ENCODE measurements around the gene SLC44A5.

Gene SLC44A5

DNA sequence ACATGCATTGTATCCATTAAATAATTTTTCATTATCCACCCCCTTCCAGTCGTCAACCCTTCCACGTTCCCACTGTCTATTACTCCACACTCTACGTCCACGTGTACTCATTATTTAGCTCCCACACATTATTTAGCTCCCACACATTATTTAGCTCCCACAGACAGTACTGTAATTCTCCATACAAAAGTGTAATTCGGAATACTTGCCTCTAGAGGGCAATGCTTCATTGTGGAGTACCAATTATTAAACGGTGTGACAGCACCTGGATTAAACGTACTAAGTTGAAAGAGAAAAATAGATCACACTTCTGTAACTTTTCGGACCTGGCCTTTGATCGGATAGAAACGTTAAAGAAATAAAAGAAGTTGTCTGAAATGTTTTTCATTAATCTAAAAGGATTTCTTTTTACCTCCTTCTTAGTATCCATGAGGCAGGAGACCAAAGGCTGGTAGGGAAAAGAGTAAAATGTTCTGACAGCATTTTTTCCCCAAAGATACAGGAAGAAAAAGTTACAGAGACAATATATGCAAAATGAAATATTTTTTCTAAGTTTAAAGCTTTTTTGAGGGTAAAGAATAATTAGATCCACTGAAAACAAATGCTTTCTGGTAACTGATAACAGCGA is 377.5 kb downstream of the SLC44A5 start:
- no peaks in the 10 kb centered on the region for H3K36me3 ChIP-seq (ENCODE audit: insufficient read depth, low read length)
- H4K20me1 ChIP-seq (ENCODE audit: insufficient read depth, low read length) = no peaks in the 10 kb centered on the region

DNA sequence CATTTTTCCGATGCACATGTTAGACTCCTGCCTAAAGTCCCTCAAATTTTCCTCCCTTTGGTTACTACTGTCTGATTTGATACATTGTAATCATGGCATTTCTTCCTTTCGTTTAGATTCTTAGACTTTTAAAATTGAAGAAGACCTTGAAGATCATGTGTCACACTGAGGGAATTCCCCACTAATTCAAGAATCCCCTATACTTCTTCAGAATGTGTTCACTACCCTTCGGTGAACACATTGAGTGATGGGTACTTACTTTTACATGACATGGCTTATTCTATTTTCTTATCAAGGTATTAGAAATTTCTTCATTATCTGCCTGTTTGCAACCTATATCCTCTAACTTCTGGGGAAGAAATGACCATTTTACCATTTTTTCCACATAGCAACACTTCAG is 390.8 kb downstream of the SLC44A5 start:
- Histone ChIP-seq H3K9me3 (ENCODE audit: low read length) (no peaks in the 10 kb centered on the region), H3K4me2 (ENCODE audit: low read length) (no peak overlapping the region), H3K36me3 (ENCODE audit: insufficient read depth, low read length) (no peaks in the 10 kb centered on the region), H3K4me1 (ENCODE audit: insufficient read depth, low read length, severe bottlenecking) (no peaks in the 10 kb centered on the region), H3K4me3 (ENCODE audit: low read depth, low read length, poor library complexity, severe bottlenecking) (no peak overlapping the region), H3K9ac (ENCODE audit: low read length) (no peak overlapping the region), H3K27ac (ENCODE audit: low read depth, low read length, poor library complexity, severe bottlenecking) (no peak overlapping the region), H4K20me1 (ENCODE audit: insufficient read depth, low read length) (no peaks in the 10 kb centered on the region), H3F3A (ENCODE audit: insufficient read depth, low read length) (no peaks in the 10 kb centered on the region), H3K79me2 (ENCODE audit: insufficient read depth, low read length) (no peaks in the 10 kb centered on the region), H3K9me2 (ENCODE audit: low read depth, low read length) (no peaks in the 10 kb centered on the region), H2AFZ (ENCODE audit: low read length) (no peak overlapping the region), H3K27me3 (ENCODE audit: insufficient read depth, low read length) (no peaks in the 10 kb centered on the region)
- TF ChIP-seq EZH2 (IDR thresholded peaks at IDR 0.05; ENCODE audit: borderline replicate concordance, low read length) = no peak

More for the DNA sequence above, 377.5 kb downstream of the SLC44A5 start:
- Histone ChIP-seq H3K79me2 (ENCODE audit: insufficient read depth, low read length) (no peaks in the 10 kb centered on the region), H3F3A (ENCODE audit: insufficient read depth, low read length) (no peaks in the 10 kb centered on the region), H3K9me3 (ENCODE audit: low read length) (no peaks in the 10 kb centered on the region), H3K9me2 (ENCODE audit: low read depth, low read length) (no peaks in the 10 kb centered on the region), H3K4me1 (ENCODE audit: insufficient read depth, low read length, severe bottlenecking) (no peaks in the 10 kb centered on the region), H2AFZ (ENCODE audit: low read length) (no peak overlapping the region), H3K4me3 (ENCODE audit: low read depth, low read length, poor library complexity, severe bottlenecking) (no peak overlapping the region), H3K4me2 (ENCODE audit: low read length) (no peak overlapping the region), H3K27me3 (ENCODE audit: insufficient read depth, low read length) (no peaks in the 10 kb centered on the region), H3K27ac (ENCODE audit: low read depth, low read length, poor library complexity, severe bottlenecking) (no peak overlapping the region), H3K9ac (ENCODE audit: low read length) (no peak overlapping the region)
- TF ChIP-seq, protein P1, sequence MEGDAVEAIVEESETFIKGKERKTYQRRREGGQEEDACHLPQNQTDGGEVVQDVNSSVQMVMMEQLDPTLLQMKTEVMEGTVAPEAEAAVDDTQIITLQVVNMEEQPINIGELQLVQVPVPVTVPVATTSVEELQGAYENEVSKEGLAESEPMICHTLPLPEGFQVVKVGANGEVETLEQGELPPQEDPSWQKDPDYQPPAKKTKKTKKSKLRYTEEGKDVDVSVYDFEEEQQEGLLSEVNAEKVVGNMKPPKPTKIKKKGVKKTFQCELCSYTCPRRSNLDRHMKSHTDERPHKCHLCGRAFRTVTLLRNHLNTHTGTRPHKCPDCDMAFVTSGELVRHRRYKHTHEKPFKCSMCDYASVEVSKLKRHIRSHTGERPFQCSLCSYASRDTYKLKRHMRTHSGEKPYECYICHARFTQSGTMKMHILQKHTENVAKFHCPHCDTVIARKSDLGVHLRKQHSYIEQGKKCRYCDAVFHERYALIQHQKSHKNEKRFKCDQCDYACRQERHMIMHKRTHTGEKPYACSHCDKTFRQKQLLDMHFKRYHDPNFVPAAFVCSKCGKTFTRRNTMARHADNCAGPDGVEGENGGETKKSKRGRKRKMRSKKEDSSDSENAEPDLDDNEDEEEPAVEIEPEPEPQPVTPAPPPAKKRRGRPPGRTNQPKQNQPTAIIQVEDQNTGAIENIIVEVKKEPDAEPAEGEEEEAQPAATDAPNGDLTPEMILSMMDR (IDR thresholded peaks at IDR 0.05; ENCODE audit: low read length) = peak; percentile 69
- TF ChIP-seq EZH2 (IDR thresholded peaks at IDR 0.05; ENCODE audit: borderline replicate concordance, low read length) = no peak

DNA sequence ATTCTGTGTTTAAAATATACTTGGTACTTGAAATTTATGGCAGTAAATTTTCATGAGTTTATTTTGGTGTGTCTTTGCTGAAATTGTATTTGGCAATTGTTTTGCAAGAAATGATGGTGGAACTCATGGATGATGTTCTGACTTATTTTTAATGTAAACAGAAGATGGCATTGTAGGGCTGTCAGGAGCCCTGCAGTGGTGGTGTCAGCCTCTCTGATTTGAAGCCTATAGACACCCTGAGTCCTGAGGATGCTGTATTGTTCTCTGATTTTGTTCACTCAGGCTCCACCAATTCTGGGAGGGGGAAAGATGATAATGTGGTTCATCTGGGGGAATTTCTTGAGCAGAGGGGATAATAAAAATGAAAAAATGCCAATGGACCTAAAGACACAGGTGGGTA is 396.9 kb downstream of the SLC44A5 start:
- Histone ChIP-seq H3F3A (ENCODE audit: insufficient read depth, low read length) (no peaks in the 10 kb centered on the region), H4K20me1 (ENCODE audit: insufficient read depth, low read length) (no peaks in the 10 kb centered on the region), H3K9me2 (ENCODE audit: low read depth, low read length) (no peaks in the 10 kb centered on the region), H3K4me1 (ENCODE audit: insufficient read depth, low read length, severe bottlenecking) (no peaks in the 10 kb centered on the region), H3K27me3 (ENCODE audit: insufficient read depth, low read length) (no peaks in the 10 kb centered on the region), H3K9me3 (ENCODE audit: low read length) (no peaks in the 10 kb centered on the region), H3K4me3 (ENCODE audit: low read depth, low read length, poor library complexity, severe bottlenecking) (no peak overlapping the region), H3K79me2 (ENCODE audit: insufficient read depth, low read length) (no peaks in the 10 kb centered on the region), H3K36me3 (ENCODE audit: insufficient read depth, low read length) (no peaks in the 10 kb centered on the region), H3K27ac (ENCODE audit: low read depth, low read length, poor library complexity, severe bottlenecking) (no peak overlapping the region), H2AFZ (ENCODE audit: low read length) (no peak overlapping the region), H3K4me2 (ENCODE audit: low read length) (no peak overlapping the region), H3K9ac (ENCODE audit: low read length) (no peak overlapping the region)
- TF ChIP-seq, protein P1 (IDR thresholded peaks at IDR 0.05; ENCODE audit: low read length) = no peak
- TF ChIP-seq EZH2 (IDR thresholded peaks at IDR 0.05; ENCODE audit: borderline replicate concordance, low read length) = no peak

DNA sequence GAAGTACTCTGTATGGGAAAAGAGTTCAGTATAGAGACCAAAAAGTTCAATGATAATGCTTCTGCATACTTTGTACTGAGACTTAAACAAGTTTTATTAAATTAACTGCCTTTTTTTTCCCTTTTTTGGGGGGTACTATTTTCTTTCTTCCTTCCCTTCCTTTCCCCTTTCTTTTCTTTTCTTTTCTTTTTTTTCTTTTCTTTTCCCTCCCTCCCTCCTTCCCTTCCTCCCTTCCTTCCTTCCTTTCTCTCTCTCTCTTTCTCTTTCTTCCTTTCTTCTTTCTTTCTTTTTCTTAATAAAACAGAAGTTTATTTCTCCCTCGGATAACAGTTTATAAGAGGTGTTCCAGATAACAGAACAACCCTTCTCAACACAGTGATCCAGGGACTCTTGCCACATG is 399.3 kb downstream of the SLC44A5 start:
- Histone ChIP-seq H4K20me1 (ENCODE audit: insufficient read depth, low read length) (no peaks in the 10 kb centered on the region), H3K36me3 (ENCODE audit: insufficient read depth, low read length) (no peaks in the 10 kb centered on the region), H3K9ac (ENCODE audit: low read length) (no peak overlapping the region), H3F3A (ENCODE audit: insufficient read depth, low read length) (no peaks in the 10 kb centered on the region), H3K4me2 (ENCODE audit: low read length) (no peak overlapping the region), H3K27ac (ENCODE audit: low read depth, low read length, poor library complexity, severe bottlenecking) (no peak overlapping the region), H3K79me2 (ENCODE audit: insufficient read depth, low read length) (no peaks in the 10 kb centered on the region), H2AFZ (ENCODE audit: low read length) (no peak overlapping the region), H3K4me1 (ENCODE audit: insufficient read depth, low read length, severe bottlenecking) (no peaks in the 10 kb centered on the region), H3K9me3 (ENCODE audit: low read length) (no peaks in the 10 kb centered on the region), H3K9me2 (ENCODE audit: low read depth, low read length) (no peaks in the 10 kb centered on the region), H3K27me3 (ENCODE audit: insufficient read depth, low read length) (no peaks in the 10 kb centered on the region), H3K4me3 (ENCODE audit: low read depth, low read length, poor library complexity, severe bottlenecking) (no peak overlapping the region)
- TF ChIP-seq, protein P1 (IDR thresholded peaks at IDR 0.05; ENCODE audit: low read length) = no peak
- no peak for TF ChIP-seq EZH2 (IDR thresholded peaks at IDR 0.05; ENCODE audit: borderline replicate concordance, low read length)

All from OCI-LY1 (cell line).